ENCODE data around the gene TRIOBP. TPM values are rescaled to one million over a fixed set of nuclear protein-coding genes. Genes with fewer than 3 reads are reported as not detected.

TRIOBP gene
- total and polyA plus RNA-seq, 8 donors, result 57.4 to 84.9 (median 71.4) TPM

DNA sequence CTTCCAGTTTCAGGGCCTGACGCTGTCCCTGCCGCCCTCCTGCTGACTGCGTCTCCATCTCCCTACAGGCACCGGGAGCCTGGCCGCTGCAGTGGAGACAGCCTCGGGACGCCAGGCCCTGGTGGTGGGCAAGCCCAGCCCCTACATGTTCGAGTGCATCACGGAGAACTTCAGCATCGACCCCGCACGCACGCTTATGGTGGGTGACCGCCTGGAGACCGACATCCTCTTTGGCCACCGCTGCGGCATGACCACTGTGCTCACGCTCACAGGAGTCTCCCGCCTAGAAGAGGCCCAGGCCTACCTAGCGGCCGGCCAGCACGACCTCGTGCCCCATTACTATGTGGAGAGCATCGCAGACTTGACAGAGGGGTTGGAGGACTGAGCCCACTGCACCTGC, 31.4 kb upstream of the TRIOBP start:
- intact Hi-C loops (cut with DNase I), result no loop called here
- DNase-seq (no peak), ATAC-seq (no peak)
- Histone ChIP-seq H3K36me3 (peaks cover 0 to 16% of the 10 kb centered on the region in 2 donors), H3K27me3 (no peaks in the 10 kb centered on the region), H3K4me1 (peaks cover 1 to 21% of the 10 kb centered on the region in 2 donors), H3K27ac (no peak overlapping the region), H3K4me3 (no peak overlapping the region), H3K9me3 (no peaks in the 10 kb centered on the region)
- TF ChIP-seq CTCF (IDR thresholded peaks at IDR 0.05), result no peak

- no peak for TF ChIP-seq CTCF (IDR thresholded peaks at IDR 0.05)
- DNase-seq (no peak), ATAC-seq (no peak)
- no peaks in the 10 kb centered on the region for H3K9me3 ChIP-seq
- H3K27me3 ChIP-seq, result no peaks in the 10 kb centered on the region
- H3K4me1 ChIP-seq, result peaks cover 3 to 19% of the 10 kb centered on the region in 2 donors
- intact Hi-C loops (cut with DNase I), result no loop called here
- H3K27ac ChIP-seq, result no peak overlapping the region
- H3K36me3 ChIP-seq, result peaks cover 0 to 16% of the 10 kb centered on the region in 2 donors
- H3K4me3 ChIP-seq, result no peak overlapping the region
Measured at GRCh38 chr22:37669586-37669985, 27.3 kb upstream of the TRIOBP start.

GRCh38 chr22:37672206-37672919, 24.5 kb upstream of the TRIOBP start:
- intact Hi-C loops (cut with DNase I), result no loop called here

GRCh38 chr22:37672920-37673455, 23.9 kb upstream of the TRIOBP start:
- TF ChIP-seq CTCF (IDR thresholded peaks at IDR 0.05), result no peak
- intact Hi-C loops (cut with DNase I), result no loop called here
- H3K4me3 ChIP-seq, result no peak overlapping the region
- H3K4me1 ChIP-seq, result peaks cover 10 to 53% of the 10 kb centered on the region in 2 donors
- no peak overlapping the region for H3K27ac ChIP-seq
- H3K27me3 ChIP-seq, result no peaks in the 10 kb centered on the region
- H3K9me3 ChIP-seq, result no peaks in the 10 kb centered on the region
- peaks cover 0 to 5% of the 10 kb centered on the region in 2 donors for H3K36me3 ChIP-seq
- ATAC-seq, result no peak
- DNase-seq, result no peak

More at GRCh38 chr22:37672206-37672919, 24.5 kb upstream of the TRIOBP start:
- no peaks in the 10 kb centered on the region for H3K9me3 ChIP-seq
- H3K27ac ChIP-seq, result no peak overlapping the region
- H3K4me3 ChIP-seq, result no peak overlapping the region
- no peak for DNase-seq
- peaks cover 10 to 47% of the 10 kb centered on the region in 2 donors for H3K4me1 ChIP-seq
- H3K36me3 ChIP-seq, result no peaks in the 10 kb centered on the region
- no peaks in the 10 kb centered on the region for H3K27me3 ChIP-seq
- no peak for ATAC-seq
- no peak for TF ChIP-seq CTCF (IDR thresholded peaks at IDR 0.05)

GRCh38 chr22:37674248-37674647, 22.6 kb upstream of the TRIOBP start:
- H3K9me3 ChIP-seq, result no peaks in the 10 kb centered on the region
- peaks cover 10 to 58% of the 10 kb centered on the region in 2 donors for H3K4me1 ChIP-seq
- intact Hi-C loops (cut with DNase I), result no loop called here
- peak overlapping the region; percentile 90 to 94 for H3K27ac ChIP-seq
- peak overlapping the region in 1 of 2 donors; percentile 77 for H3K4me3 ChIP-seq
- DNase-seq, result no peak
- no peaks in the 10 kb centered on the region for H3K27me3 ChIP-seq
- no peak for TF ChIP-seq CTCF (IDR thresholded peaks at IDR 0.05)
- no peak for ATAC-seq
- H3K36me3 ChIP-seq, result peaks cover 0 to 18% of the 10 kb centered on the region in 2 donors
